ENCODE measurements around the gene SRGAP2C.

Gene SRGAP2C

GRCh38 chr1:121440993-121441392 is 256.2 kb downstream of the SRGAP2C start:
- no peak for DNase-seq
